ENCODE data around the gene EPHB4.

Gene EPHB4

GRCh38 chr7:100789055-100789454 is 38.3 kb downstream of the EPHB4 start:
- H3F3A ChIP-seq (ENCODE audit: insufficient read depth, low read length) = no peaks in the 10 kb centered on the region
- no peaks in the 10 kb centered on the region for H3K36me3 ChIP-seq (ENCODE audit: insufficient read depth, low read length)
- H3K4me3 ChIP-seq (ENCODE audit: low read depth, low read length, poor library complexity, severe bottlenecking) = no peak overlapping the region
- no peaks in the 10 kb centered on the region for H4K20me1 ChIP-seq (ENCODE audit: insufficient read depth, low read length)
- no peaks in the 10 kb centered on the region for H3K9me2 ChIP-seq (ENCODE audit: low read depth, low read length)
- TF ChIP-seq EZH2 (IDR thresholded peaks at IDR 0.05; ENCODE audit: borderline replicate concordance, low read length) (no peak), CTCF (IDR thresholded peaks at IDR 0.05; ENCODE audit: low read length) (no peak)
- no peak overlapping the region for H3K9ac ChIP-seq (ENCODE audit: low read length)
- no peak overlapping the region for H2AFZ ChIP-seq (ENCODE audit: low read length)
- peaks cover 14% of the 10 kb centered on the region for H3K27me3 ChIP-seq (ENCODE audit: insufficient read depth, low read length)
- H3K4me1 ChIP-seq (ENCODE audit: insufficient read depth, low read length, severe bottlenecking) = no peaks in the 10 kb centered on the region
- H3K79me2 ChIP-seq (ENCODE audit: insufficient read depth, low read length) = no peaks in the 10 kb centered on the region
- H3K27ac ChIP-seq (ENCODE audit: low read depth, low read length, poor library complexity, severe bottlenecking) = no peak overlapping the region
- H3K9me3 ChIP-seq (ENCODE audit: low read length) = no peaks in the 10 kb centered on the region
- no peak overlapping the region for H3K4me2 ChIP-seq (ENCODE audit: low read length)

GRCh38 chr7:100786323-100786722 is 41.0 kb downstream of the EPHB4 start:
- no peaks in the 10 kb centered on the region for H3K36me3 ChIP-seq (ENCODE audit: insufficient read depth, low read length)
- no peak overlapping the region for H3K27ac ChIP-seq (ENCODE audit: low read depth, low read length, poor library complexity, severe bottlenecking)
- H3F3A ChIP-seq (ENCODE audit: insufficient read depth, low read length) = no peaks in the 10 kb centered on the region
- H4K20me1 ChIP-seq (ENCODE audit: insufficient read depth, low read length) = no peaks in the 10 kb centered on the region
- no peak overlapping the region for H3K4me3 ChIP-seq (ENCODE audit: low read depth, low read length, poor library complexity, severe bottlenecking)
- H3K9me3 ChIP-seq (ENCODE audit: low read length) = no peaks in the 10 kb centered on the region
- H3K9ac ChIP-seq (ENCODE audit: low read length) = no peak overlapping the region
- H3K27me3 ChIP-seq (ENCODE audit: insufficient read depth, low read length) = peaks cover 14% of the 10 kb centered on the region
- no peak for TF ChIP-seq CTCF (IDR thresholded peaks at IDR 0.05; ENCODE audit: low read length)
- no peak for TF ChIP-seq EZH2 (IDR thresholded peaks at IDR 0.05; ENCODE audit: borderline replicate concordance, low read length)
- no peak overlapping the region for H2AFZ ChIP-seq (ENCODE audit: low read length)
- H3K9me2 ChIP-seq (ENCODE audit: low read depth, low read length) = no peaks in the 10 kb centered on the region
- H3K79me2 ChIP-seq (ENCODE audit: insufficient read depth, low read length) = no peaks in the 10 kb centered on the region
- no peaks in the 10 kb centered on the region for H3K4me1 ChIP-seq (ENCODE audit: insufficient read depth, low read length, severe bottlenecking)
- H3K4me2 ChIP-seq (ENCODE audit: low read length) = no peak overlapping the region

GRCh38 chr7:100785878-100786277 is 41.4 kb downstream of the EPHB4 start:
- Histone ChIP-seq H3K4me1 (ENCODE audit: insufficient read depth, low read length, severe bottlenecking) (no peaks in the 10 kb centered on the region), H3K4me2 (ENCODE audit: low read length) (no peak overlapping the region), H2AFZ (ENCODE audit: low read length) (no peak overlapping the region), H3F3A (ENCODE audit: insufficient read depth, low read length) (no peaks in the 10 kb centered on the region), H3K9me3 (ENCODE audit: low read length) (no peaks in the 10 kb centered on the region), H3K27me3 (ENCODE audit: insufficient read depth, low read length) (peaks cover 14% of the 10 kb centered on the region), H3K4me3 (ENCODE audit: low read depth, low read length, poor library complexity, severe bottlenecking) (no peak overlapping the region), H3K36me3 (ENCODE audit: insufficient read depth, low read length) (no peaks in the 10 kb centered on the region), H3K9me2 (ENCODE audit: low read depth, low read length) (no peaks in the 10 kb centered on the region), H3K9ac (ENCODE audit: low read length) (no peak overlapping the region), H3K27ac (ENCODE audit: low read depth, low read length, poor library complexity, severe bottlenecking) (no peak overlapping the region), H3K79me2 (ENCODE audit: insufficient read depth, low read length) (no peaks in the 10 kb centered on the region), H4K20me1 (ENCODE audit: insufficient read depth, low read length) (no peaks in the 10 kb centered on the region)
- TF ChIP-seq EZH2 (IDR thresholded peaks at IDR 0.05; ENCODE audit: borderline replicate concordance, low read length) (no peak), CTCF (IDR thresholded peaks at IDR 0.05; ENCODE audit: low read length) (no peak)

Measured in OCI-LY1 (cell line).